B cell (primary cell): Measurements from ENCODE around the gene CBLB. TPM values are rescaled to one million over a fixed set of nuclear protein-coding genes. Genes with fewer than 3 reads are reported as not detected.

Source experiments
- ATAC-seq: fragments of 200-7000 bp; cut with Tn5 transposase; one replicate; pipeline ENCODE4 v1.10.0; 2021; ENCODE audit warnings: low read depth, mild to moderate bottlenecking, moderate number of reproducible peaks, moderate library complexity
- CTCF ChIA-PET: fragments of 350-600 bp; sonication (Branson Sonifier 250); formaldehyde crosslinking; loops from one replicate; lab custom pipeline; 2021; ENCODE audit warnings: antibody characterized with exemption, inconsistent platforms; lab: Charles Lee
- POLR2A ChIA-PET: fragments of 350-600 bp; sonication (Branson Sonifier 250); formaldehyde crosslinking; loops from one replicate; lab custom pipeline; 2021; ENCODE audit warnings: antibody characterized with exemption; lab: Charles Lee
- DNase-seq: peaks from one replicate; pipeline ENCODE4 v3.0.0; 2013
- H2AFZ ChIP-seq: 2 replicates; pipeline ENCODE4 v1.6.1; 2012; ENCODE audit warnings: mild to moderate bottlenecking, low read depth, low read length; ENCODE audit not compliant: insufficient read depth, poor library complexity, severe bottlenecking
- H3K27ac ChIP-seq, 2 donors: 1 replicate in 1 of 2; 2 replicates in 1 of 2; pipeline ENCODE4 v1.5.1; 2012 to 2013; ENCODE audit warnings: low read length in 2 of 2, mild to moderate bottlenecking in 2 of 2, moderate library complexity in 1 of 2
- H3K27me3 ChIP-seq, 4 experiments: fragments of 200-600 bp in 1 of 4; sonication (generic) in 1 of 4; replicated peaks in 1 of 4; 1 replicate in 2 of 4; 2 replicates in 2 of 4; pipeline versions ENCODE4 v1.6.1 to v1.7.0; 2013 to 2016; ENCODE audit warnings: low read length in 3 of 4, mild to moderate bottlenecking in 2 of 4, mixed read lengths in 1 of 4, moderate library complexity in 1 of 4; ENCODE audit not compliant: insufficient read depth in 4 of 4, control insufficient read depth in 3 of 4; ENCODE audit errors: control extremely low read depth in 1 of 4
- H3K36me3 ChIP-seq, 2 experiments: replicated peaks in 1 of 2; 1 replicate in 1 of 2; 2 replicates in 1 of 2; pipeline versions ENCODE4 v1.6.1 to v1.7.1; 2013; ENCODE audit warnings: low read length in 1 of 2; ENCODE audit not compliant: insufficient read depth in 2 of 2, control insufficient read depth in 1 of 2; ENCODE audit errors: control extremely low read depth in 1 of 2, extremely low read depth in 1 of 2
- H3K4me1 ChIP-seq, 2 donors: fragments of 200-600 bp in 1 of 2; sonication (generic) in 1 of 2; 1 replicate in 1 of 2; 2 replicates in 1 of 2; pipeline versions ENCODE4 v1.5.1 to v1.6.1; 2013 to 2017; ENCODE audit warnings: low read length in 2 of 2; ENCODE audit not compliant: control insufficient read depth in 2 of 2, insufficient read depth in 2 of 2
- H3K4me2 ChIP-seq: replicated peaks from 2 replicates; pipeline ENCODE3; 2012; ENCODE audit warnings: mild to moderate bottlenecking, low read depth, low read length; ENCODE audit not compliant: poor library complexity, severe bottlenecking
- H3K4me3 ChIP-seq, 5 experiments: fragments of 200-600 bp in 1 of 5; sonication (generic) in 1 of 5; 1 replicate in 3 of 5; 2 replicates in 2 of 5; pipeline versions ENCODE4 v1.5.1 to v1.7.0; 2011 to 2016; ENCODE audit warnings: low read length in 4 of 5, mild to moderate bottlenecking in 4 of 5, low read depth in 2 of 5, control low read depth in 1 of 5, moderate library complexity in 1 of 5; ENCODE audit not compliant: insufficient read depth in 1 of 5; ENCODE audit errors: control extremely low read depth in 1 of 5, extremely low read depth in 1 of 5
- H3K79me2 ChIP-seq: fragments of 200-600 bp; sonication (generic); one replicate; pipeline ENCODE4 v1.6.0; 2016; ENCODE audit warnings: low read length; ENCODE audit not compliant: control insufficient read depth, insufficient read depth
- H3K9ac ChIP-seq: fragments of 200-600 bp; sonication (generic); 2 replicates; pipeline ENCODE4 v1.6.1; 2017; ENCODE audit warnings: mild to moderate bottlenecking, low read length, moderate library complexity
- H3K9me3 ChIP-seq, 3 donors: one replicate each; pipeline versions ENCODE4 v1.6.1 to v1.7.1; 2013; ENCODE audit warnings: low read length in 2 of 3; ENCODE audit not compliant: control insufficient read depth in 2 of 3, insufficient read depth in 1 of 3; ENCODE audit errors: control extremely low read depth in 1 of 3
- H4K20me1 ChIP-seq: 2 replicates; pipeline ENCODE4 v1.6.0; 2012; ENCODE audit warnings: mild to moderate bottlenecking, low read length; ENCODE audit not compliant: insufficient read depth, control insufficient read depth, poor library complexity, severe bottlenecking
- H3K27ac Mint-ChIP-seq: one replicate; pipeline ENCODE4 v1.8.0; 2021; ENCODE audit warnings: mixed read lengths
- H3K27me3 Mint-ChIP-seq: one replicate; pipeline ENCODE4 v1.8.0; 2021; ENCODE audit warnings: mixed read lengths
- H3K4me1 Mint-ChIP-seq: one replicate; pipeline ENCODE4 v1.8.0; 2021; ENCODE audit warnings: mixed read lengths
- H3K4me3 Mint-ChIP-seq: one replicate; pipeline ENCODE4 v1.8.0; 2021; ENCODE audit warnings: mixed read lengths
- H3K9me3 Mint-ChIP-seq: one replicate; pipeline ENCODE4 v1.8.0; 2022; ENCODE audit warnings: mixed read lengths; ENCODE audit not compliant: insufficient read depth
- EZH2 ChIP-seq: IDR thresholded peaks from 2 replicates; pipeline ENCODE4 v1.6.1; 2012; ENCODE audit warnings: borderline replicate concordance, low read depth, mild to moderate bottlenecking, moderate library complexity, low read length; ENCODE audit not compliant: insufficient read depth, poor library complexity, severe bottlenecking
- WGBS: methylation state at CpG from one replicate; pipeline ENCODE4 v1.1.5; 2013; ENCODE audit warnings: missing lambda C conversion rate; ENCODE audit not compliant: insufficient coverage; 5-methylcytosine and 5-hydroxymethylcytosine counted together
- intact Hi-C: fragments of 100-400 bp; cut with micrococcal nuclease; formaldehyde crosslinking; loops from one replicate; pipeline ENCODE4 v1.10.0; 2022
- polyA plus RNA-seq: library from polyadenylated mRNA; depleted of rRNA; stranded (reverse); fragments of >200 nt; gene quantifications from 2 replicates; pipeline ENCODE4 v1.2.3, GENCODE V29; 2012
- total RNA-seq, 2 donors: library from RNA; stranded (reverse); fragments of 120-200 nt in 1 of 2; gene quantifications; 1 replicate in 1 of 2; 2 replicates in 1 of 2; pipeline versions ENCODE4 v1.2.3 to v1.2.4, GENCODE V29; 2013 to 2022
- TF ChIP-seq, protein P1 (sequence below): fragments of 200-600 bp; IDR thresholded peaks from one replicate; pipeline ENCODE4 v1.8.0; 2022; ENCODE audit warnings: antibody characterized with exemption, mild to moderate bottlenecking

CBLB gene
- total and polyA plus RNA-seq, 2 donors (not counting 1 experiment from before 2014, with no cell fraction given), result 19.0 to 135 TPM

DNA sequence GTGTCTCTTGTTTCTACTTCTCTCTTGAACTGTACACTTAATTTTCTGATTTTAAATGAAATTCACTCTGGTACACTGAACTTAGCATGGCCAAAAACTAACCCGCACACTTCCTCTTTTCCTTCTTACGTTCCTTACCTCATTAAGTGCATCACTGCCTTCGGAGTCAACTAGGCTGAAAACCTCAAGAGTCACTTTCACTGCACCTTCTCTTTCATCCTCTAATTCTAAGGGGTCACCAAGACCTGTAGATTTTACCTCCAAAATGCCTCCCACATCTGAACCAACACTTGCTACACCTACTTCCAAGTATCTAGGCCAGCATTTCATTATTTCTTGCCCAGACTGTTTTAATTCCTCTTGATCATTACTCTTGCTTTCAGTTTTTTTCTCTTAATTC, 6.6 kb downstream of the CBLB start:
- peak overlapping the region; percentile 40 to 49 for H3K27ac ChIP-seq

DNA sequence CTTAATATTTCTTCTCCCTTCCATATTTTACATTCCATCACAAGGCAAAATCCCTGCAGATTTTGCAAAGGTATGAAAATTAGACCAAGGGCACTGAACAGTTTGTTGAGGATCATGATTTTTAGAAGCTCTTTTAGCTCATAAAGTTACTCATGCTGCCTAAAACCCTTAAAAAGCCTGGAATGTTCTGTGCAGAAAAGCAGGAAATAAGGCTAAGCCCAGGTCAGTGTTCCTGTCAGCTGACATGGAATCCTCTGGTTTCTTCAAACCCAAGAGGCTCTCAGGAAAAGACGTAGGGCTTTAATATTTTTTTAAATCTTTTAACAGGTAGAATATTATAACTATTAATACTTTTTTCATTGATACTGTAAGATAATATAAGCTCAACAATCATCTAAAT, 8.2 kb downstream of the CBLB start:
- no CpG with 5 or more reads among the region's 1 CpG for WGBS
- peaks cover 37% of the 10 kb centered on the region for H3K4me1 Mint-ChIP-seq
- no peak overlapping the region for H3K27ac ChIP-seq
- H3K27me3 ChIP-seq, result no peaks in the 10 kb centered on the region
- no peak overlapping the region for H3K4me3 Mint-ChIP-seq
- ChIA-PET POLR2A (no interaction called here), CTCF (interaction anchor here (0.6 kb wide), 1 partner anchor 23 kb away, joined by 7 read pairs; no protein-coding TSS in a partner anchor)
- no peak overlapping the region for H3K9ac ChIP-seq
- DNase-seq (no peak), ATAC-seq (no peak)
- TF ChIP-seq, protein P1, sequence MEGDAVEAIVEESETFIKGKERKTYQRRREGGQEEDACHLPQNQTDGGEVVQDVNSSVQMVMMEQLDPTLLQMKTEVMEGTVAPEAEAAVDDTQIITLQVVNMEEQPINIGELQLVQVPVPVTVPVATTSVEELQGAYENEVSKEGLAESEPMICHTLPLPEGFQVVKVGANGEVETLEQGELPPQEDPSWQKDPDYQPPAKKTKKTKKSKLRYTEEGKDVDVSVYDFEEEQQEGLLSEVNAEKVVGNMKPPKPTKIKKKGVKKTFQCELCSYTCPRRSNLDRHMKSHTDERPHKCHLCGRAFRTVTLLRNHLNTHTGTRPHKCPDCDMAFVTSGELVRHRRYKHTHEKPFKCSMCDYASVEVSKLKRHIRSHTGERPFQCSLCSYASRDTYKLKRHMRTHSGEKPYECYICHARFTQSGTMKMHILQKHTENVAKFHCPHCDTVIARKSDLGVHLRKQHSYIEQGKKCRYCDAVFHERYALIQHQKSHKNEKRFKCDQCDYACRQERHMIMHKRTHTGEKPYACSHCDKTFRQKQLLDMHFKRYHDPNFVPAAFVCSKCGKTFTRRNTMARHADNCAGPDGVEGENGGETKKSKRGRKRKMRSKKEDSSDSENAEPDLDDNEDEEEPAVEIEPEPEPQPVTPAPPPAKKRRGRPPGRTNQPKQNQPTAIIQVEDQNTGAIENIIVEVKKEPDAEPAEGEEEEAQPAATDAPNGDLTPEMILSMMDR, result no peak
- no peak for TF ChIP-seq EZH2
- no peaks in the 10 kb centered on the region for H3K9me3 ChIP-seq
- H3K27ac Mint-ChIP-seq, result no peak overlapping the region
- no peak overlapping the region for H3K4me2 ChIP-seq
- no peak overlapping the region for H3K4me3 ChIP-seq
- intact Hi-C loops, result no loop called here
- peaks cover 28 to 46% of the 10 kb centered on the region in 2 donors for H3K4me1 ChIP-seq
- H3K79me2 ChIP-seq, result peaks cover 71% of the 10 kb centered on the region
- no peaks in the 10 kb centered on the region for H3K9me3 Mint-ChIP-seq
- H2AFZ ChIP-seq, result no peak overlapping the region
- H3K27me3 Mint-ChIP-seq, result no peaks in the 10 kb centered on the region
- H4K20me1 ChIP-seq, result no peaks in the 10 kb centered on the region
- H3K36me3 ChIP-seq, result peaks cover 4 to 15% of the 10 kb centered on the region in 2 experiments

More for the DNA sequence above, 6.6 kb downstream of the CBLB start:
- H3K9me3 Mint-ChIP-seq, result no peaks in the 10 kb centered on the region
- Histone ChIP-seq H3K36me3 (peaks cover 4 to 15% of the 10 kb centered on the region in 2 experiments), H4K20me1 (no peaks in the 10 kb centered on the region), H3K4me3 (peak overlapping the region in 2 of 5 experiments; percentile 5 to 34), H3K27me3 (no peaks in the 10 kb centered on the region), H3K79me2 (peaks cover 69% of the 10 kb centered on the region), H3K9me3 (no peaks in the 10 kb centered on the region), H2AFZ (no peak overlapping the region), H3K4me1 (peaks cover 34 to 56% of the 10 kb centered on the region in 2 donors), H3K4me2 (peak overlapping the region; percentile 62), H3K9ac (peak overlapping the region; percentile 11)
- peaks cover 48% of the 10 kb centered on the region for H3K4me1 Mint-ChIP-seq
- no peak overlapping the region for H3K27ac Mint-ChIP-seq
- ChIA-PET CTCF (no interaction called here), POLR2A (interaction anchor here (0.6 kb wide), 1 partner anchor 51 kb away, joined by 4 read pairs; no protein-coding TSS in a partner anchor)
- 0% methylated on average over 3 of the region's 3 CpGs for WGBS
- ATAC-seq, result peak; percentile 90
- H3K4me3 Mint-ChIP-seq, result no peak overlapping the region
- intact Hi-C loops, result loop anchor here (1.0 to 2.0 kb wide), 2 partner anchors 8 to 25 kb away; no protein-coding TSS in a partner anchor
- H3K27me3 Mint-ChIP-seq, result no peaks in the 10 kb centered on the region
- TF ChIP-seq, protein P1, result no peak
- TF ChIP-seq EZH2, result no peak
- peak; percentile 88 for DNase-seq
